Measurements from ENCODE around the gene GSG1L. TPM values are rescaled to one million over a fixed set of nuclear protein-coding genes. Genes with fewer than 3 reads are reported as not detected.

The GSG1L gene
- 1 to 10 TPM in 1 of 2 donors, under 1 TPM in 1; 0.21 to 1.3 TPM for total RNA-seq
- polyA plus RNA-seq = under 1 TPM; 0.14 to 0.27 TPM
- long read RNA-seq, donor 1, partial matches to known transcripts = 0 of 1 reads
- long read RNA-seq, donor 1, other reads (novel, unspliced or antisense) = 0 of 1 reads
- long read RNA-seq, donor 2 = 0 reads
- long read RNA-seq, donor 3, full-length matches to known transcripts = 1 of 1 reads
- long read RNA-seq, donor 3, partial matches to known transcripts = 0 of 1 reads
- long read RNA-seq, donor 3, other reads (novel, unspliced or antisense) = 0 of 1 reads
- long read RNA-seq, donor 4 = 0 reads
- long read RNA-seq, donor 5 = 0 reads

- Histone ChIP-seq H3K4me1 (ENCODE audit: control insufficient read depth in 5 of 5, insufficient read depth in 5 of 5, low read length in 5 of 5) (peaks cover 0 to 16% (median 0%) of the 10 kb centered on the region in 5 donors), H3K4me3 (no peak within 1 kb of the TSS), H3K27ac (ENCODE audit: low read depth in 1 of 2, low read length in 1 of 2) (no peak within 1 kb of the TSS), H3K9ac (ENCODE audit: insufficient read depth in 1 of 2, low read length in 2 of 2) (no peak within 1 kb of the TSS), H3K27me3 (ENCODE audit: control insufficient read depth in 3 of 3, insufficient read depth in 3 of 3, low read length in 2 of 3) (peaks cover 19 to 51% (median 22%) of the 10 kb centered on the region in 3 donors), H3K36me3 (ENCODE audit: control insufficient read depth in 4 of 4, insufficient read depth in 4 of 4, low read length in 4 of 4) (no peaks in the 10 kb centered on the region), H3K9me3 (ENCODE audit: control insufficient read depth in 4 of 4, insufficient read depth in 3 of 4, low read length in 3 of 4) (no peaks in the 10 kb centered on the region)
- TF ChIP-seq CTCF (IDR thresholded peaks at IDR 0.05; ENCODE audit: control extremely low read depth, extremely low read depth) = no peak
- WGBS, 2 donors = 2% methylated on average over 45 to 54 of the region's 54 CpGs
- DNase-seq (no peak), ATAC-seq (ENCODE audit: insufficient read depth, low FRiP score) (no peak)
Observed at GRCh38 chr16:28063591-28064061, at the start of gene GSG1L. Gene GSG1L, minus strand, starts transcription at chr16:28063714. Its CDS starts 290 bp downstream, at chr16:28063424.

DNA sequence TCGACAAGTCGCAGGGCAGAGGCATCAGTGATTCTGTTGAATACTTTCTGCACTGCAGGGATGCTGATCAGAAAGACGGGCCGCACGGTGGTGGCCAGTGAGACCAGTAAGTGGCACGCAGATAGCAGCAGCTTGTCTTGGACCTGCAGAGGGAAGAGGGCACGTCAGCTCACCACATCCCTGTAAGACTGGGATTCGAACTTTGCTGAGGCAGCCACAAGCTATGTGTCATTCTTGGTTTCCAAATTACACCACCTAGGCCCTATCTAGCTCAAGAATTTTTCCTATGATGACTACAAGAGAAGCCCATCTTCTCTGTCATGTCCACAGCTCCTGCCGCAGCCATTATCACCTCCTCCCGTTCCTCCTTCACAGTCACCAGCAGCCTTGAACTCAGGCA lies 49.4 kb upstream of the GSG1L start:
- Histone ChIP-seq H3K9me3 (ENCODE audit: control insufficient read depth in 4 of 4, insufficient read depth in 3 of 4, low read length in 3 of 4) (no peaks in the 10 kb centered on the region), H3K4me3 (no peak overlapping the region), H3K36me3 (ENCODE audit: control insufficient read depth in 4 of 4, insufficient read depth in 4 of 4, low read length in 4 of 4) (peaks cover 25 to 47% (median 39%) of the 10 kb centered on the region in 4 donors), H3K27me3 (ENCODE audit: control insufficient read depth in 3 of 3, insufficient read depth in 3 of 3, low read length in 2 of 3) (no peaks in the 10 kb centered on the region), H3K27ac (ENCODE audit: low read depth in 1 of 2, low read length in 1 of 2) (no peak overlapping the region), H3K9ac (ENCODE audit: insufficient read depth in 1 of 2, low read length in 2 of 2) (no peak overlapping the region), H3K4me1 (ENCODE audit: control insufficient read depth in 5 of 5, insufficient read depth in 5 of 5, low read length in 5 of 5) (no peaks in the 10 kb centered on the region)
- 93% methylated on average over 10 of the region's 10 CpGs for WGBS, 2 donors
- no peak for ATAC-seq (ENCODE audit: insufficient read depth, low FRiP score)
- DNase-seq = no peak
- no peak for TF ChIP-seq CTCF (IDR thresholded peaks at IDR 0.05; ENCODE audit: control extremely low read depth, extremely low read depth)

- no peak overlapping the region for H3K4me3 ChIP-seq
- no peak for DNase-seq
- TF ChIP-seq CTCF (IDR thresholded peaks at IDR 0.05; ENCODE audit: control extremely low read depth, extremely low read depth) = no peak
- H3K27ac ChIP-seq (ENCODE audit: low read depth in 1 of 2, low read length in 1 of 2) = no peak overlapping the region
- no peaks in the 10 kb centered on the region for H3K4me1 ChIP-seq (ENCODE audit: control insufficient read depth in 5 of 5, insufficient read depth in 5 of 5, low read length in 5 of 5)
- ATAC-seq (ENCODE audit: insufficient read depth, low FRiP score) = no peak
- peaks cover 40 to 55% (median 45%) of the 10 kb centered on the region in 4 donors for H3K36me3 ChIP-seq (ENCODE audit: control insufficient read depth in 4 of 4, insufficient read depth in 4 of 4, low read length in 4 of 4)
- H3K9me3 ChIP-seq (ENCODE audit: control insufficient read depth in 4 of 4, insufficient read depth in 3 of 4, low read length in 3 of 4) = no peaks in the 10 kb centered on the region
- no peak overlapping the region for H3K9ac ChIP-seq (ENCODE audit: insufficient read depth in 1 of 2, low read length in 2 of 2)
- WGBS, 2 donors = 93 to 95% methylated on average over 2 of the region's 2 CpGs
- no peaks in the 10 kb centered on the region for H3K27me3 ChIP-seq (ENCODE audit: control insufficient read depth in 3 of 3, insufficient read depth in 3 of 3, low read length in 2 of 3)
Observed at GRCh38 chr16:28110977-28111376, 47.5 kb upstream of the GSG1L start.
